GM19043 (cell line): ENCODE measurements around the gene ADSL.
"Not testable (repeated sequence)": the region's sequence is repeated elsewhere in the genome, so short reads cannot be mapped to it uniquely, and the experiment has no call there.

Experiments
- ATAC-seq: cut with Tn5 transposase; IDR thresholded peaks from one replicate; pipeline ENCODE4 v1.9.1; 2021; ENCODE audit warnings: low read depth; ENCODE audit not compliant: unreplicated experiment

The ADSL gene

DNA sequence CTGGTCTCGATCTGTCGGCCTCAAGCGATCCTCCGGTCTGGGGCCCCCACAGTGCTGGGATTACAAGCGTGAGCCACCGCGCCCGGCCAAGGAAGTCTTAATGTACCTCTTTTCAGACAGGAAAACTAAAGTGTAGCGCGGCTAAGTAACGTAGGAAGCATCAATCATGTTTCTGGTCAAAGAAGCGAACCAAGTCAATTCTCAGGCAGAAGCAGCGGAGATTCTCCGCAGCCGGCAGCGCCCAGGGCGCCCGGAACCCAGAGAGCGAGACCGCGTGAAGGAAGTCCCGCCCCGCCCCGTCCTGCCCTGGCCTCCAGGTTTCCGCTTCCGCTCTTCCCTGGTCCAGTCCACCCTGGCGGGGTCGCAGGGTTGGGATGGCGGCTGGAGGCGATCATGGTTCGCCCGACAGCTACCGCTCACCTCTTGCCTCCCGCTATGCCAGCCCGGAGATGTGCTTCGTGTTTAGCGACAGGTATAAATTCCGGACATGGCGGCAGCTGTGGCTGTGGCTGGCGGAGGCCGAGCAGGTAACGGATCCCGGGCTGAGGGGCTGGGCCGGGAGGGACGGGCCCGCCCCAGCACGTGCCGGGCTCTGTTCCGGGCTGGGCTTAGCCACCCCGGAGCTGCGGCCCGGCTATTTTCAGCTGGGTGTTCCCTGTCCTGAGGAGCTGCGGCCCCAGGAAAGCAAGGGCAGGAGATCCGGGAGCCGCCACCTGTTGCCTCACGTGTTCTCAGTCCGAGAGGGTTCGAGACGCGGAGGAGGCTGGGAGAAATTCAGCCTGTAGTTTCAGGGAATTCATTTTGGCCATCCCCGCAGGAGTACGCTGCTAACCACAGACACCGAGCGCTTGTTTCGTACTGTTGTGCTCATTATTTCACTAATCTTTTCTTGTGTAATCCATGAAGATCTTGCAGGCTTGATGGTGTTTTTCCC lies at the start of gene ADSL:
Gene ADSL, plus strand, starts transcription at position 316 of the 934 bp plus-strand sequence. Its CDS starts 59 bp downstream, at position 375.
- peak; percentile 78 for ATAC-seq

DNA sequence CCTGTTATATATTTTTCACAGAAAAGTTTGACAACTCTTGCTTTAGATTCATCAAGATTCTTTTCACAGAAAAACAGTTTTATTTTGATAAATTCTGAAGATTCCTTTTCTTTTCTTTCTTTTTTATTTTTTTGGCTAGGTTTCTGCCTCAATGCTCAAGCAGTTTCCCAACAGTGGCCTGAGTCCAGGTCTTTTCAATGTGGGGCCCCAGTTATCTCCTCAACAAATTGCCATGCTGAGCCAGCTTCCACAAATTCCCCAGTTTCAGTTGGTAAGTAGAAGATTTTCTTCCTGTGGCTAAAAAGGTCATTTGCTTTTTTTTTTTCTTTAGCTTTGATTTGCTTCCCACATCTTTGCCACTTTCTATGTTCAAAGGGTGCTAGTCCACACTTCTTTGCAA lies 46.0 kb upstream of the ADSL start:
- no peak for ATAC-seq

DNA sequence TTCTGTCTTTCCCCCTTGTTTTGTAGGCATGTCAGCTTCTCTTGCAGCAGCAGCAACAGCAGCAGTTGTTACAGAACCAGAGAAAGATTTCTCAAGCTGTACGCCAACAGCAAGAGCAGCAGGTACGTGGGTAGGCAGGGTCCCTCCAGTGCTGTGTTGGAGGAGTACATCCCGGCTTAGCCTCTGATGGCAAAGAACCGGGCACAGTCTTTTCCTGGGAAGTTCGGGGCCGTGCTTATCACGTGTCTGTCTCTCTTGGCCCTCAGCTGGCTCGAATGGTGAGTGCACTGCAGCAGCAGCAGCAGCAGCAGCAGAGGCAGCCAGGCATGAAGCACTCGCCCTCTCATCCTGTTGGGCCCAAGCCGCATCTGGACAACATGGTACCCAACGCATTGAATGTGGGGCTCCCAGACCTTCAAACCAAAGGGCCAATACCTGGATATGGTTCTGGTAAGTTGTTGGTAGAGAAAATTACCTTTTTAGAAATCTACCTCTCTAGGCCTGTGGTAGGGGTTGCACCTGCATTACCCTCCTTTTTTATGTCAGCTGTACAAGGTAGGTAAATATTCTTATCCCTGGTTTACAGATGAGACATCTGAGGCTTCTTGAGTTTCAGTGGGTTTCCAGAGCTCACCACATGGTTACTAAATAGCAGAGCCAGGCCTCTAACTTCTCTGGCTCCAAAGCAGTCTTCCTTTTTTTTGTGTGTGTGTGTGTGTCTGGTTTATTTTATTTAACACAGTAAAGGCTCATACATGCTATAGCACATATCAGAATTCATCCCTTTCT lies 45.2 kb upstream of the ADSL start:
- peak; percentile 72 for ATAC-seq

DNA sequence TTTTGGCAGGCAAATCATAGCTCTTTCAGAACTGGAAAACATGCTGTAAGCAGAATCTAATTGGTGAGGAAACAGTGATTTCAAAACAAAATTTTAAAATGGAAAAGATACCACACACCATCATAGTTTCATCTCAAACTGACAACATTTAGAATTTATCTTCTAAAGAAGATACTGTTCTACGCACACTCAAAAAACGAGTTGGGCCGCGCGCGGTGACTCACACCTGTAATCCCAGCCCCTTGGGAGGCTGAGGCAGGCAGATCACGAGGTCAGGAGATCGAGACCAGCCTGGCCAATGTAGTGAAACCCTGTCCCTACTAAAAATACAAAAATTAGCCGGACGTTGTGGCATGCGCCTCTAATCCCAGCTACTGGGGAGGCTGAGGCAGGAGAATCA lies 44.2 kb upstream of the ADSL start:
- no peak for ATAC-seq

DNA sequence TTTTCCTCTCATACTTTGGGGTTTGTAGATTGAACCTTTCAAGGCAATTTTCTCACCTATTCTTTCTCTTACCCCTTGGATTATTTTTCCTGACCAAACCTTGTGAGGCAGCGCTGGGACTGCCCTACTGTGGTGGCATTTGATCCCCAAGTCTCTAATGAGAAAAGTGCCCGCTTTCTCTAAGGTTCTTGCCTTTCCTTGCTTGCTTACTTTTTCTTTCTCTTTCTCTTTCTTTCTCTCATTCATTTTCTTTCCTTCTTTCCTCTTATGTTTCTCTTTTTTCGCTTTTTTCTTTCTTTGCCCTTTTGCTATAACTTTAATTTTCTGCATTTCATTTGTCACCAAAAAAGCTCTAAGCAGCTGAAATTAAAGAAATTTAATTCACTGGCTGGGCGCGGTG lies 40.7 kb upstream of the ADSL start:
- no peak for ATAC-seq

DNA sequence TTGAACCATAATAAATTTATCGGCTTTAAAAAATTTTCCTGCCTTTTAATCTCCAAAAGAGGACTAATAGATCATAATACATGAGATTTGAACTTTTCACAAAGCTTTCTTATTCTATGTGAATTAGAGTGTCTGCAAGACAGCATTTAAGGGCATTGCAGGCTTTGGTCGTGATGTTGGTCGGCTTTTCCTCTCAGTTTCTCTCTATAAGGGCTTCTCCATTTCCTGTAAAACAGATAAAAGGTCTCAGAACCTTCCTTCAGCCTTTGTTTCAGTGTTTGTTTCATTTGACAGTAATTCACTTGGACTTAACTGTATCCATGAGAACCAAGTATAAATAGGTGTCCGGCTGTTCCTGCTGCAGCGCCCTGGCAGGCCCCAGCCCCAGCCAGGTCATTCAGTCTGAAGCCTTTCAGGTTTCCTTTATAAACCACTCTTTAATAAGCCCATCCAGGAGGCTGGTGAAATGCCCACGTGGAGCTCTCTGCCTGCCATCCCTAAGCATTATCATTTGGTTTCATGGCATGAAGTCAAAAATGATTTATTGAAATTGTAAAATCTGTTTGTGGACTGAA lies 37.2 kb upstream of the ADSL start:
- ATAC-seq, result no peak

DNA sequence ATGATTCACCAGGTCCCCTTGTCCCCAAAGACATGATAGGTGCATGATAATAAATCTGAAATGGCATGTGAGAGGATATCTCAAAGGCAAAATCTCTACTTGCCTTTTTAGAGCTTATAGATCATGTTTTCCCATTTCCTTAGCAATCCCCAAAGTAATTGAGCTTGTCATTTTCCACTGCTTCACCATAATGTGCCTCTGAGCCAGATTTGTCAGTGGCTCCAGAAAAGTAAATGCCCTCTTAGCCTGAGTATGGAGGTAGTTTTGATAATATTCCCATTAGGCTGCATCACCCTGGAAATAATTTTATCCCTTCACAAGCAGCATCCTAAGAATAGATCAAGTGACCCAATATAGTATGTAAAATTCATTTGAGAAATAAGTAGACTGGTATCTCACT lies 36.7 kb upstream of the ADSL start:
- no peak for ATAC-seq

DNA sequence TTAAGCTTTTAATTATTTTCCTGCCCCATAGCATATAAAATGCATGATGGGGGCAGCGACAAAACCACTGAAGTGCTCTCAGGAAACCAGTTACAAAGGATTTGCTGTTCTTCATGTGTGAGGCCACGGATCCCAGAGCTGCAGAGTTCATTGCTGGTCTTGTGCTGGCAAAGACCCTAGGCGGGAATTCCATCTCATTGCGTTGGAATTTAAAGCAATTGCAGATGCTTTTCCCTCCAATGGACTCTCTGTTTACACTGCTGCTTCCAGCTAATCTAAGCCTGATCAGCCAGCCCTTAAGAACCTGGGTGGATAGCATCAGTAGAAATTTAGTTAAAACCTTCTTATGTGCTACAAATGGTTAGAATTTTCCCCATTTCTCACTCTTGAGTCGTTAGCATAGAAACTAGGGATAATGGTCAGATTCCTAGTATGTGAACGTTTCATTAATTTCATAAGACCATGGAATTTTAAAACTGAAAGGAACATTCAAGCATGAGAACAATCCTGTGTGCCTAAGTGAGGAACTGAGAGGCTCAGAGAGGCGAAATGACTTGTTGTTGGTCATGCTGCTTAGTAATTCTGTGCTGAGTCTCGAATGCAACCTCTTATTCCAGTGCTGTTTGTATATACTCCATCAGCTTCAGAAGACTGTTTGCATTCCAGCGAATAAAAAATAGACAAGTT lies 36.1 kb upstream of the ADSL start:
- no peak for ATAC-seq

DNA sequence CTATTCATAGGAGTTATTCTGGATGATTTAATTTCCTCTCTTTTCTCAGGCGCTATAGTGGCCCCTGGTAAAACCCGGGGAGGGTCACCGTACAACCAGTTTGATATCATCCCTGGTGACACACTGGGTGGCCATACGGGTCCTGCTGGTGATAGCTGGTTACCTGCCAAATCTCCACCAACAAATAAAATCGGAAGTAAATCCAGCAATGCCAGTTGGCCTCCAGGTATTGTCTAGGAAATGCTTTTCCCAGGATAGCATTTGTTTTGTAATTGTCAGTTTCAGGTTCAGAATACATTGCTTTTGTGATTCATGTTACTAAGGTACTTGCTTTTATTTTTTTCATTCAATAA lies 35.6 kb upstream of the ADSL start:
- no peak for ATAC-seq

DNA sequence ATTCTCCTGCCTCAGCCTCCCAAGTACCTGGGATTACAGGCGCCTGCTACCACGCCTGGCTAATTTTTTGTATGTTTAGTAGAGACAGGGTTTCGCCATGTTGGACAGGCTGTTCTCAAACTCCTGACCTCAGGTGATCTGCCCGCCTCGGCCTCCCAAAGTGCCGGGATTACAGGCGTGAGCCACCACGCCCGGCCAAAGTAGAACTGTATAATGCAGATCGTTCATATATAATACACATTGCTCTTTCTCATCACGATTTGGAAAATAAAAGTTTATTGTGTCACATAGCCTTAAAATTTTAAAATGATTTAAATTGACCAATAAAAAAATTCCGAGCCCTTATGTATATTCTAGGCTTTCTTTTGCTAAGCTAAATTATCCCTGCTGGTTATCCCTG lies 34.7 kb upstream of the ADSL start:
- ATAC-seq, result not testable (repeated sequence)

DNA sequence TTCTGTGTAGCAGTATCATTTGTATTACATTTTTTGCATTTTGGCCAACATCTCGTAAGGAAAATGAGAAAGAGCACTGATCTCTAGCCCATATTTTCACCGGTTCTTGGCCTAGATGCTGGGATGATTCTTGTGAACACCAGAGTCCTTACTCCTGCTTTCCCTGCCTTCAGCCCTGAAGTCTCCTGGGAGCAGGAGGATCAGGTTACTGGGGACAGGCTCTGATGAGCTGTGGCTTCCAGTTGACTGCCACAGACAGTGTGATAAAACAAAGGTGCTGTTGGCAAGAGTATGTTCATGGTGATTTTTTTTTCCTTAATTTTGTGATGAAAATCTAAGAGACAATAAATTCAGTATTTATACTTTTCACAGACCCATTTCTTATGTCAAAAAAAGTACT lies 34.2 kb upstream of the ADSL start:
- ATAC-seq, result no peak

DNA sequence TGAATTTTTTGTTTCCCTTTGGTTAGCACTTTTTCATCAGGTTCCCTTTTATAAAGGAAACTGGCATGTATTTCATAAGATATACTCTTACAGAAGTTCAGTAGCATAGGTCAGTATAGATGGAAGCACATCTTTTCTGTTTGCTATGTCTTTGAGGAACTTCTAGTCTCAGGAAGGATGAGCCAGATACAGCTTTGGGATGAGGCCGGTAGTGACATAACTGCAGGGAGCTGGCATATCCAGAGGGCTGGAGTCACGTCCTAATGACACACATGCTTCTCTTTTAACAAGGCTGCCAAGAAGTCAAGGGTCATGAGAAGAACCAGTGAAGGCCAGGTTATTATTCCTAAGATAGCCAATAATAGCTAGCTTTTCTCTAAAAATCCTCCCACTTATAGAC lies 33.3 kb upstream of the ADSL start:
- no peak for ATAC-seq

DNA sequence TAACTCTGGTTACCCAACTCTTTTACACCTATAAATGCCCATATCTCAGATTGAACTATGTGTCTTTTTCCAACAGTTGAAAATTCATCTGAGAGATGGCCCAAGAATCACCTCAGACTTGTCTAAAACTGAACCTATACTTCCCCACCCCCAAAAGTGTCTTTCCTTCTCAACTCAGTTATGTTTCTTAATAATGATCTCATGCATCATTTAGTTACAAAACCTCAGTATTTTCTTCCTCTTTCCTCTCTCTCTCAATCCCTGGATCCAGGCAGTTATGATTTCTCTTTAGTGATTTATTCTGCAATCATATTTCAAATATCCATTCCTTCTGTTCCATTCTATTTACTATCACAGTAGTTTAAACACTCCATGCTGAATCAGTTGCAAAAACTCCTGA lies 32.3 kb upstream of the ADSL start:
- ATAC-seq, result no peak

DNA sequence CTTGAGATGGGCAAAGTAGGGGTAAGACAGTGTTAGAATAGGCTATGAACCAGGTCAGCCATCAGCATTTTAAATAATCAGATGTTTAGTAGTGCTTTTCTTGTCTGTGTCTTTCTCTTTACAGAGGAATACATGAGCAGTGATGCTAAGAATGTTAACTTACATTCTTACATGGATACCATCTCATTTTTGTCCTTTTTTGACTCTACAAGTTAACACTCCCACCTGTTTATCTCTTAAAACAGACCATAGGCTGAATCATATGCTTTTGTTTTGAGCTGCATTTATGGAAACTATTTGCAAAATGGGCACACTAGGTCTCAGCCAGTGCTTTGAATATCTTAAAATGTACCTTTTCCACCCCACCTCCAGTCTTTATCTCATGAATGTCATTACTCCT lies 25.6 kb upstream of the ADSL start:
- ATAC-seq, result no peak

DNA sequence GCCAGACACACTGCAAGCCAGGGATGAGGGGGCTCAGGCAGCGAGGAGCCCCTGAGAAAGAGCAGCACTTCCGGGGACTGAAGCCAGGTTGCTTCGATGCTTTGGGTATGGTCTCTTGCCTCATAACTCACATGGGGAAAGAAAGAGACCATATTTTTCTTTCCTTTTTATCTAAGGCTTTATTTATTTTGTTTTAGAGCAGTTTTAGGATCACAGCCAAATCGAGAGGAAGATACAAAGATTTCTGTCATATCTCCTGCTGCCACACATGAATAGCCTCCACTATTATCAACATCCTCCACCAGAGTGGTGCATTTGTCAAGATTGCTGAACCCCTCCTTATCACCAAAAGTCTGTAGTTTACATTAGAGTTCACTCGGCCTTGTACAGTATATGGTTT lies 24.3 kb upstream of the ADSL start:
- ATAC-seq, result no peak

DNA sequence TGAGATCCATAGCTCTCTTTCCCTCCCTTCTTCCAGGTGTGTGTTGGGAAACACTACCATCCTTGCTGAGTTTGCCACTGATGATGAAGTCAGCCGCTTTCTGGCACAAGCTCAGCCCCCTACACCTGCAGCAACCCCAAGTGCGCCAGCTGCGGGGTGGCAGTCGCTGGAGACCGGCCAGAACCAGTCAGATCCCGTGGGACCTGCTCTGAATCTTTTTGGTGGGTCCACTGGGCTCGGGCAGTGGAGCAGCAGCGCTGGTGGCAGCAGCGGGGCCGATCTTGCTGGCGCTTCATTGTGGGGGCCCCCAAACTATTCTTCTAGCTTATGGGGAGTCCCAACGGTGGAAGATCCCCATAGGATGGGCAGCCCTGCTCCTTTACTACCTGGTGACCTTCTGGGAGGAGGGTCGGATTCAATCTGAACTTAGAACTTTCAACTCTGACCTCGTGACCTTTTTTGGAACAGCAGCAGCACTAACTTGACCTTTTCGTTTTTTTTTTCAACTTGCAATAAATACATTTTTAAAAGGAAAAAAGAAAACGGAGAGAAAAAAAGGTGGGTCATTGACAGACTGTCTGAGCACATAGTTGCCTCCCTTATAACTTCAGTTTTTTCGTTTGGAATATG lies 23.4 kb upstream of the ADSL start:
- no peak for ATAC-seq

DNA sequence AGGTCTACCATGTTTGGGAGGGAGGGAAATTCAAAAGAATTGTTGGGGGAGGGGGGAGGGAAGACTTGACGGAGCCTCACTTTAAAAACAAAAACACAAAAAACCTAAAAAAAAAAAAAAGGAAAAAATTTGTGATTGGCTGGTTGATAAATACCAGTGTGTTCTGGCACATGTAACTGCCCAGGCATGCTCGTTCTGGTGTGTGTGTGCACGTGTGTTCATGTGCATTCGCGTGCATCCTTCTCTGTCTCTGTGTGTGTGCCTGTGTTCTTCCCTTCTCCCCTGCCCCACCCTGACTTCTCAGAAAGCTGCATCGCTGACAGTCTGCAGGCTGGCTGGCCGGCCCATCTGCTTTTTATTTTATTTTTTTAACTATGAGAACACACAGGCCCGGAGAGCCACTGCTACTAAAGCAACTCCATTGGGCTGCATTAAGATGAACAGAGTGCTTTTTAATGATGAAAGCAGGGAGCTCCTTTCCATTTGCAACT lies 22.6 kb upstream of the ADSL start:
- no peak for ATAC-seq

DNA sequence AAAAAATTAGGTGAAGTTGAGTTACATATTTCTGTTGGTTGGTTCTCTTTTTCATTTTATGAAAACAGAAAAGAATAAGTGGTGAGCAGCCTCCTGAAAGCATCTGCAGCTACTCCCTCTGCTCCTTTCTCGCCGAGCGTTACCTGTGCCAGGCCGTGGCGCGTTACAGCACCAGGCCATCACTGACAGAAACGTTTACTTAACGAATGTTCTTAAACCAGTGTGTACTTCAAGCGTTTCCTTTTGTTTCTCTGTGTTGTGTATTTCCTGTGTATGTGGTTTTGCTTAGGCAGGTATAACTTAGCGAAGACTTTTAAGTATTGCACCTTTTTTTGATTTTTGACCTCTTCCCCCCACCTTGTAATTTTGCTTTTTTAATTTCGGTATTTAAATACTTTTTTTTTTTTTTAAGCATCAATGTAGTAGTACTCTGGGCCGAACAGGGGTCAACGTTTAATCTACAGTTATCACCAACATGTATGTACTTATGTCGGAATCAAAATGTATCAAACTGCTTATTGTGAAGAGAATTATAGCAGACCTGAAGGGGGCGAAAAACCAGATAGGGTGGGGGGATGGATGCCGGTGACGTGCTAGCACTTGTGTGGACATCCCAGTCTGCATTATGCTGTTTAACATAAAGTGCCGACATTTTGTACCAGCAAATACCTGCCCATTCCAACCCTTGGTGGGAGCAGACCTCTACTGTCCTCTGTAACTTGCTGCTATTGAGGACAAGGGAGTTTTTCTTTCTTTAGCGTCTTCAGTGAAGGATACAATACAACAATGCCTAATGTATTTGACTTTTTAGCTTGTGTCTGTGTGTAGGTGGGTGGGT lies 21.6 kb upstream of the ADSL start:
- no peak for ATAC-seq

DNA sequence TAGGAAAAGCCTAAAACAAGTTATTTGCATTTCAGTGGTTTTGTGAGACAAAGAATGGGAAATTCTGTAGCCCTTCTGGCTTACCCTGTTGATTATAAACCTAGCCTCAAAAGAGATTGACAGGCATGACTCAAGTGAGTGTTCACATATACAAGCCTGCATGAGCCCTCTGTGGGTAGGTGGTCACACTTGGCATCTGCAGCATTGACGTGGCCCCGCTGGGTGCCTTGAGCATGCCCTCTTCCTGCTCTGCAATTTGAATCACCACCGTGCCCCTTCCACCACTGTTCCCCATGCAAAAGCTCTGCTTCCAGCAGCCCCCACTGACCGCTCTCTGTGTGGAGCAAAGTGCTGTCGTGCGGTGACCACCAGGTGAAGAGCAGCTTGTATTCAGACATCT lies 21.0 kb upstream of the ADSL start:
- no peak for ATAC-seq
